GM20000 (cell line): ENCODE results near the gene CLEC2B.

Source experiments
- DNase-seq: peaks from one replicate; pipeline ENCODE4 v3.0.0; 2012; ENCODE audit warnings: low spot score
- CTCF ChIP-seq: IDR thresholded peaks from 2 replicates; pipeline ENCODE4 v1.5.1; 2012; ENCODE audit warnings: mild to moderate bottlenecking, control low read depth; ENCODE audit errors: extremely low read depth, missing control alignments

CLEC2B gene

GRCh38 chr12:9851927-9852326 lies 17.2 kb downstream of the CLEC2B start:
- DNase-seq: no peak
- no peak for TF ChIP-seq CTCF

GRCh38 chr12:9851050-9851449 lies 18.1 kb downstream of the CLEC2B start:
- DNase-seq: no peak
- no peak for TF ChIP-seq CTCF

- TF ChIP-seq CTCF: no peak
- DNase-seq: no peak
Measured at GRCh38 chr12:9848899-9849298, 20.3 kb downstream of the CLEC2B start.

GRCh38 chr12:9843407-9843806 lies 25.7 kb downstream of the CLEC2B start:
- no peak for TF ChIP-seq CTCF

GRCh38 chr12:9831720-9832119 lies 37.4 kb downstream of the CLEC2B start:
- no peak for DNase-seq
- no peak for TF ChIP-seq CTCF

More at GRCh38 chr12:9843407-9843806, 25.7 kb downstream of the CLEC2B start:
- no peak for DNase-seq

- TF ChIP-seq CTCF: no peak
Measured at GRCh38 chr12:9829982-9830381, 39.2 kb downstream of the CLEC2B start.

GRCh38 chr12:9829483-9829882 lies 39.7 kb downstream of the CLEC2B start:
- TF ChIP-seq CTCF: no peak
- DNase-seq: no peak

More at GRCh38 chr12:9829982-9830381, 39.2 kb downstream of the CLEC2B start:
- no peak for DNase-seq
